Endothelial cell of umbilical vein (primary cell): ENCODE data around the gene CNOT6L.

Source experiments
- MAX ChIP-seq: IDR thresholded peaks from 2 replicates; pipeline ENCODE4 v1.6.1; 2011; ENCODE audit not compliant: insufficient read depth, insufficient read length
- MYC ChIP-seq: IDR thresholded peaks from one replicate; pipeline ENCODE4 v1.6.1; 2011; ENCODE audit warnings: mild to moderate bottlenecking, low read depth, low read length
- POLR2A ChIP-seq: IDR thresholded peaks from 2 replicates; pipeline ENCODE4 v1.6.1; 2012; ENCODE audit warnings: low read depth, mild to moderate bottlenecking, control low read depth, low read length
- TF ChIP-seq, protein P1 (sequence below), 2 donors: IDR thresholded peaks; 1 replicate in 1 of 2; 2 replicates in 1 of 2; pipeline ENCODE4 v1.5.1; 2011; ENCODE audit warnings: low read length in 2 of 2, mild to moderate bottlenecking in 2 of 2, moderate library complexity in 2 of 2, control low read depth in 1 of 2, inconsistent platforms in 1 of 2, low read depth in 1 of 2; ENCODE audit not compliant: insufficient read depth in 1 of 2; ENCODE audit errors: extremely low read depth in 1 of 2

- TF ChIP-seq, protein P1, sequence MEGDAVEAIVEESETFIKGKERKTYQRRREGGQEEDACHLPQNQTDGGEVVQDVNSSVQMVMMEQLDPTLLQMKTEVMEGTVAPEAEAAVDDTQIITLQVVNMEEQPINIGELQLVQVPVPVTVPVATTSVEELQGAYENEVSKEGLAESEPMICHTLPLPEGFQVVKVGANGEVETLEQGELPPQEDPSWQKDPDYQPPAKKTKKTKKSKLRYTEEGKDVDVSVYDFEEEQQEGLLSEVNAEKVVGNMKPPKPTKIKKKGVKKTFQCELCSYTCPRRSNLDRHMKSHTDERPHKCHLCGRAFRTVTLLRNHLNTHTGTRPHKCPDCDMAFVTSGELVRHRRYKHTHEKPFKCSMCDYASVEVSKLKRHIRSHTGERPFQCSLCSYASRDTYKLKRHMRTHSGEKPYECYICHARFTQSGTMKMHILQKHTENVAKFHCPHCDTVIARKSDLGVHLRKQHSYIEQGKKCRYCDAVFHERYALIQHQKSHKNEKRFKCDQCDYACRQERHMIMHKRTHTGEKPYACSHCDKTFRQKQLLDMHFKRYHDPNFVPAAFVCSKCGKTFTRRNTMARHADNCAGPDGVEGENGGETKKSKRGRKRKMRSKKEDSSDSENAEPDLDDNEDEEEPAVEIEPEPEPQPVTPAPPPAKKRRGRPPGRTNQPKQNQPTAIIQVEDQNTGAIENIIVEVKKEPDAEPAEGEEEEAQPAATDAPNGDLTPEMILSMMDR (IDR thresholded peaks at IDR 0.05; ENCODE audit: extremely low read depth in 1 of 2, insufficient read depth in 1 of 2, low read depth in 1 of 2, low read length in 2 of 2) = no peak
- TF ChIP-seq MYC (no peak), POLR2A (no peak), MAX (no peak)
Observed at GRCh38 chr4:77833126-77833724, 14.1 kb upstream of the CNOT6L start.
